Mucosa of descending colon (tissue), 3 donors: Measurements from ENCODE around the gene CBX4. TPM values are rescaled to one million over a fixed set of nuclear protein-coding genes. Genes with fewer than 3 reads are reported as not detected.

Experiments
- ATAC-seq: fragments of 200-7000 bp; cut with Tn5 transposase; one replicate; pipeline ENCODE4 v1.9.1; 2020; ENCODE audit warnings: mild to moderate bottlenecking, moderate library complexity
- DNase-seq, 3 donors: peaks; one replicate each; pipeline ENCODE4 v3.0.0-alpha.2; 2020
- H3K36me3 ChIP-seq: fragments of 200-600 bp; one replicate; pipeline ENCODE4 v1.8.0; 2021; ENCODE audit warnings: low read depth, mild to moderate bottlenecking
- H3K4me1 ChIP-seq: fragments of 200-600 bp; one replicate; pipeline ENCODE4 v1.8.0; 2021; ENCODE audit warnings: low read depth, mild to moderate bottlenecking
- H3K4me3 ChIP-seq: fragments of 200-600 bp; one replicate; pipeline ENCODE4 v1.8.0; 2021; ENCODE audit warnings: mild to moderate bottlenecking
- H3K9me3 ChIP-seq: fragments of 200-600 bp; one replicate; pipeline ENCODE4 v1.8.0; 2021; ENCODE audit warnings: mild to moderate bottlenecking
- intact Hi-C, 2 donors: fragments of 100-400 bp; cut with DNase I in 1 of 2; cut with micrococcal nuclease in 1 of 2; formaldehyde crosslinking; loops; one replicate each; pipeline versions ENCODE4 v1.11.0 to v1.11.1; 2022; cut with DNase I, micrococcal nuclease
- long read RNA-seq, 2 donors: library from polyadenylated mRNA; unstranded; transcript quantifications; one replicate each; pipeline ENCODE4 v2.0.0, GENCODE V29; 2019 to 2021
- total RNA-seq, 3 donors: library from RNA; stranded (reverse); fragmentation: NEBNext Ultra II Directional in 2 of 3; extraction: Animal tissue kit (Norgen Biotek cat#: 25700) in 2 of 3; gene quantifications; one replicate each; pipeline versions ENCODE4 v1.2.1 to v1.2.4, GENCODE V29; 2021 to 2023
- TF ChIP-seq, protein P1 (sequence below): fragments of 200-600 bp; IDR thresholded peaks from one replicate; pipeline ENCODE4 v1.8.0; 2022; ENCODE audit warnings: antibody characterized with exemption, mild to moderate bottlenecking
- donor health status: DM: no; HTN: no; CAD: no; lungs with moderate emphysema.
- donor health status: DM: no; HTN: no; CAD: no.
- donor health status: DM: no; HTN: yes; CAD: no.

The CBX4 gene
- 10 to 100 TPM; 10.2 to 14.2 (median 13.2) TPM for total RNA-seq
- long read RNA-seq, donor 1, transcript CBX4-201 (5 exons, 2,664 nt) = major isoform, 14 of 31 reads
- long read RNA-seq, donor 1, partial matches to known transcripts = 4 of 31 reads
- long read RNA-seq, donor 1, other reads (novel, unspliced or antisense) = 13 of 31 reads
- long read RNA-seq, donor 2, partial matches to known transcripts = 0 of 2 reads
- long read RNA-seq, donor 2, other reads (novel, unspliced or antisense) = 2 of 2 reads

DNA sequence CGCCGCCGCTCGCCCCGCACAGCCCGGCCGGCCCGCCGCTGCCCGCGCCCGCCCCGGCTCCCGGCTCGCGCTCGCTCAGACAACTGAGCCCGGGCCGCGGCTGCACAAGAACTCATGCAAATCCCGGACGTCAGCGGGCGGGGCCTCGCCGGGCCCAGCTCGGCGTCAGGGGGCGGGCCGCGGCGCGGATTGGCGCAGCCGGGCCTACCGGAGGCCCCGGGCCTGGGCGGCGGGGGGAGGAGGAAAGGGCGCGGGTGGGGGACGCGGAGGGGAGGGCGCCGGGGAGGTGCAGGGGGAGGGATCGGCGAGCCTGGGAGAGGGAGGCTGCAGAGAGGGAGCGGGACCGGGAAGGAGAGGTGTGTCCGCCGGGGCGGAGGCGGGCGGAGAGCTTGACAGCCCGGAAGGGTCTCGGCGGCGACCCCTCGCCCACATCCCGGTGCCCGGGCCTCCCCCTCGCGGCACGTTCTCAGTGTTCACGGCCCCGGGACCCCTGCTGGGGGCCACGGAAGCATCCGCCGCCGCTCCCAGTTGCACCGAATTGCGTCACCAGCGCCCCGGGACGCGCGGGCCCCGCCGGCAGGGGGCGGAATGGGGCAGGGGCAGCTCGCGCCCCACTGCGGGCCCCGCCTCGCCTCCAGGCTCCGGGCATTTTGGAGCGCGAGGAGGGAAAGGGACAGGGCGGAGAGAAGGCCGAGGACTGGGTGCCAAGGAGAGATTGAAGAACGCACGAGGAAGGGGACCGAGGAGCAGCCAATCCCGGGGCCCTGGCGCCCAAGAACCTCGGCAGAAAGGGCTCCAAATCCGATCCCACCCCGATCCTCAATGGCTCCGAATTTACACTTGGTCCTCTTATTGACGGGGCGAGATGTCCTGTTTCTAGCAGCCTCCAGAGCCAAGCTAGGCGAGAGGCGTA is at the start of gene CBX4:
Gene CBX4 (minus strand): TSS at position 85 of the 913 bp plus-strand sequence. CDS start 189 bp downstream, outside the sequence.
- peak; percentile 96 to 98 (median 97) for DNase-seq
- H3K9me3 ChIP-seq = no peaks in the 10 kb centered on the region
- peaks cover 79% of the 10 kb centered on the region for H3K4me1 ChIP-seq
- TF ChIP-seq, protein P1, sequence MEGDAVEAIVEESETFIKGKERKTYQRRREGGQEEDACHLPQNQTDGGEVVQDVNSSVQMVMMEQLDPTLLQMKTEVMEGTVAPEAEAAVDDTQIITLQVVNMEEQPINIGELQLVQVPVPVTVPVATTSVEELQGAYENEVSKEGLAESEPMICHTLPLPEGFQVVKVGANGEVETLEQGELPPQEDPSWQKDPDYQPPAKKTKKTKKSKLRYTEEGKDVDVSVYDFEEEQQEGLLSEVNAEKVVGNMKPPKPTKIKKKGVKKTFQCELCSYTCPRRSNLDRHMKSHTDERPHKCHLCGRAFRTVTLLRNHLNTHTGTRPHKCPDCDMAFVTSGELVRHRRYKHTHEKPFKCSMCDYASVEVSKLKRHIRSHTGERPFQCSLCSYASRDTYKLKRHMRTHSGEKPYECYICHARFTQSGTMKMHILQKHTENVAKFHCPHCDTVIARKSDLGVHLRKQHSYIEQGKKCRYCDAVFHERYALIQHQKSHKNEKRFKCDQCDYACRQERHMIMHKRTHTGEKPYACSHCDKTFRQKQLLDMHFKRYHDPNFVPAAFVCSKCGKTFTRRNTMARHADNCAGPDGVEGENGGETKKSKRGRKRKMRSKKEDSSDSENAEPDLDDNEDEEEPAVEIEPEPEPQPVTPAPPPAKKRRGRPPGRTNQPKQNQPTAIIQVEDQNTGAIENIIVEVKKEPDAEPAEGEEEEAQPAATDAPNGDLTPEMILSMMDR = peak; percentile 84
- no peaks in the 10 kb centered on the region for H3K36me3 ChIP-seq
- ATAC-seq = peak; percentile 78
- intact Hi-C loops = loop anchor here in 1 of 2 donors (10.0 kb wide), 1 partner anchor 145 kb away; no protein-coding TSS in a partner anchor
- H3K4me3 ChIP-seq = peak within 1 kb of the TSS; percentile 51

DNA sequence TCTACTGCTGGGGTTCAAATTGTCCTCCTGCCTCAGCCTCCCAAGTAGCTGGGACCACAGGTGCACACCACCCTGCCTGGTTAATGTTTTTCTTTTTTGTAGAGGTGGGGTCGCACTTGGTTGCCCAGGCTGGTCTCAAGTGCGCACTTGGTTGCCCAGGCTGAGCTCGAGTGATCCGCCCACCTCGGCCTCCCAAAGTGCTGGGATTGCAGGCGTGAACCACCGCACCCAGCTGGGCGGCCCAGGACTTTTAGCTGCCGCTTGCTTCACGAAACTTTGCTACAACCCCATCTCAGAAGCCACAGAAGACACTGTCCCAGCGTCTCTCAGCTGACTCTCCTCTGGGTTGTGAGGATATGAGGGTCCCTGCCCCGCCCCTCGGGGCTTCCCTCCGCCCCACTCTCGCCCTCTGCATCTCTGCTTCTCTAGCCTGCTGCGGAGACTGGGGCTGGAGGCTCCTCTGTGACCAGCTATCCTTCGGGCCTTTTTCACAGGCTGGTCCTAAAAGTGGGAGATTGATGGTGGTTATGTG is 48.8 kb upstream of the CBX4 start:
- no peak for DNase-seq

DNA sequence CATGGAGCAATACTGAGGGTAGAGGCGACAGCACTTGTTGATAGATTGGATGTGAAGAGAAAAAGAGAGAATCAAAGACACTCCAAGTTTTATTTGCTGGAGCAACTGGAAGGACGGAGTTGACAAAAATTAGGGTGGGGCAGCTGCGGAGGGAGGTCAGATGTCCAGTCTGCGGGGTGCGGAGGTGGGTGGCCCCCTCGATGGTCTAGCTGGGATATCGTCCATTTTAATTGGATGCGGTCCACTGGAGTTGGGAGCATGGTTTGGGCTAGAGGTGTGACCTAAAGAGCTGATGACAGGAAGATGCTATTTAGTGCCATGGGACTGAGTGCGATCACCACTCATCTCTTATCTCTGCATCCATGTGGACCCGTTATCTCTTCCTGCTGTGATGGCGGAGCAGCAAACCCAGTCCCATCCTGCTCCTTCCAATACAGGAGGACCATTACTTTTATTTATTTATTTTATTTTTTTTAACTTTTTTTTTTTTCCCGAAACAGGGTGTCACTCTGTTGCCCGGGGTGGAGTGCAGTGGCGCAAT is 48.3 kb upstream of the CBX4 start:
- intact Hi-C loops = no loop called here
- TF ChIP-seq, protein P1 = no peak

More for the DNA sequence above, 48.8 kb upstream of the CBX4 start:
- Histone ChIP-seq H3K4me1 (peaks cover 10% of the 10 kb centered on the region), H3K36me3 (no peaks in the 10 kb centered on the region), H3K9me3 (no peaks in the 10 kb centered on the region), H3K4me3 (no peak overlapping the region)
- intact Hi-C loops = no loop called here
- ATAC-seq = no peak
- TF ChIP-seq, protein P1 = no peak

DNA sequence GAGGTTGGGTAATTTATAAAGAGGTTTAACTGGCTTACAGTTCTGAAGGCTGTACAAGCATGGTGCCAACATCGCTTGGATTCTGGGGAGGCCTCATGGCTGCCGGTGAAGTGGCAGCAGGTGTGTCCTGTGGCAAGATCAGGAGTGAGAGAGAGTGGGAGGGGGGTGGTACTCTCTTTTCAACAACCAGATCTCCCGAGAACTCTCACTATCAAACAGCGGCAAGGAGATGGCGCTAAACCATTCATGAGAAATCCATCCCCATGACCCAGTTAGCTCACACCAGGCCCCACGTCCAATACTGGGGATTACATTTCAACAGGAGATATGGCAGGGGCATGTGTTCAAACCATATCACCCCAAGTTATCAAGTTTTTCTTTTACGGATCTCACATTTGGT is 44.0 kb upstream of the CBX4 start:
- H3K4me3 ChIP-seq = no peak overlapping the region
- intact Hi-C loops = no loop called here
- no peaks in the 10 kb centered on the region for H3K4me1 ChIP-seq
- ATAC-seq = no peak
- H3K9me3 ChIP-seq = no peaks in the 10 kb centered on the region
- no peaks in the 10 kb centered on the region for H3K36me3 ChIP-seq
- peak in 1 of 3 donors; percentile 4 for DNase-seq
- TF ChIP-seq, protein P1 = no peak

More for the DNA sequence above, 48.3 kb upstream of the CBX4 start:
- no peak for DNase-seq
- H3K36me3 ChIP-seq = no peaks in the 10 kb centered on the region
- peaks cover 5% of the 10 kb centered on the region for H3K4me1 ChIP-seq
- ATAC-seq = no peak
- H3K4me3 ChIP-seq = no peak overlapping the region
- no peaks in the 10 kb centered on the region for H3K9me3 ChIP-seq

DNA sequence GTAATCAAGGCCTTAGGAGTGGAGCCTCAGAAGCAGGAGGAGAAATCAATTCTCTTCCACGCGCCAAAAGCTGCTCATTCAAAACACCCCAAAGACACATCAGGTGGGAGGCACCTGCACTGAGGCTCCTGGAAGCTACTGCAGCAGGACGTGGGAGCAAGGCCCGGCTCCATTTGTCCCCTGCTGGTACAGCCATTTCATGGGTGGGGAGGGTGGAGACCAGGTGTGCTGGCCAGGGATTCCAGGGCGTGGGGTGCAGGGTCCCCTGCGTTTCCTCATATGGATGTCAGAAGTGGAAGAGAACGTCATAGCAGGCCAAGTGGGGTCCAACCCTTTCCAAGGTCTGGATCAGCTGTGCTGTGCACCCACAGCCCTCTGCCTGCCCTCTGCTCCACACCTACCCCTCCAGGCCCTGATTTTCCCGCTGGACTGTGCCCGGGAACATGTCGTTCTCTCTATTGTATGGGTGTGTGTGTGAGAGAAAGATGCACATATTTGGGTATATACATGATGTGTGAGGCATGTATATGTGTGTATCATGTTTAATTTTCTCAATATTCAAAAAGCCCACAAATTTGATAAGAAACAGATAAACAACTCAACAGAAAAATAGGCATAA is 39.2 kb upstream of the CBX4 start:
- Histone ChIP-seq H3K4me1 (no peaks in the 10 kb centered on the region), H3K36me3 (no peaks in the 10 kb centered on the region), H3K9me3 (no peaks in the 10 kb centered on the region), H3K4me3 (no peak overlapping the region)
- TF ChIP-seq, protein P1 = no peak
- intact Hi-C loops = no loop called here
- no peak for ATAC-seq
- peak in 1 of 3 donors; percentile 13 for DNase-seq
